Endothelial cell of umbilical vein (primary cell): ENCODE data around the gene HSD17B4.

Experiments used
- EZH2 ChIP-seq: IDR thresholded peaks from 2 replicates; pipeline ENCODE4 v1.6.1; 2012; ENCODE audit warnings: borderline replicate concordance, low read depth, mild to moderate bottlenecking, moderate library complexity, low read length, inconsistent platforms; ENCODE audit not compliant: severe bottlenecking
- MYC ChIP-seq: IDR thresholded peaks from one replicate; pipeline ENCODE4 v1.6.1; 2011; ENCODE audit warnings: mild to moderate bottlenecking, low read depth, low read length
- POLR2A ChIP-seq: IDR thresholded peaks from 2 replicates; pipeline ENCODE4 v1.6.1; 2012; ENCODE audit warnings: low read depth, mild to moderate bottlenecking, control low read depth, low read length
- TF ChIP-seq, protein P1 (sequence below), 2 donors: IDR thresholded peaks; 1 replicate in 1 of 2; 2 replicates in 1 of 2; pipeline ENCODE4 v1.5.1; 2011; ENCODE audit warnings: low read length in 2 of 2, mild to moderate bottlenecking in 2 of 2, moderate library complexity in 2 of 2, control low read depth in 1 of 2, inconsistent platforms in 1 of 2, low read depth in 1 of 2; ENCODE audit not compliant: insufficient read depth in 1 of 2; ENCODE audit errors: extremely low read depth in 1 of 2

DNA sequence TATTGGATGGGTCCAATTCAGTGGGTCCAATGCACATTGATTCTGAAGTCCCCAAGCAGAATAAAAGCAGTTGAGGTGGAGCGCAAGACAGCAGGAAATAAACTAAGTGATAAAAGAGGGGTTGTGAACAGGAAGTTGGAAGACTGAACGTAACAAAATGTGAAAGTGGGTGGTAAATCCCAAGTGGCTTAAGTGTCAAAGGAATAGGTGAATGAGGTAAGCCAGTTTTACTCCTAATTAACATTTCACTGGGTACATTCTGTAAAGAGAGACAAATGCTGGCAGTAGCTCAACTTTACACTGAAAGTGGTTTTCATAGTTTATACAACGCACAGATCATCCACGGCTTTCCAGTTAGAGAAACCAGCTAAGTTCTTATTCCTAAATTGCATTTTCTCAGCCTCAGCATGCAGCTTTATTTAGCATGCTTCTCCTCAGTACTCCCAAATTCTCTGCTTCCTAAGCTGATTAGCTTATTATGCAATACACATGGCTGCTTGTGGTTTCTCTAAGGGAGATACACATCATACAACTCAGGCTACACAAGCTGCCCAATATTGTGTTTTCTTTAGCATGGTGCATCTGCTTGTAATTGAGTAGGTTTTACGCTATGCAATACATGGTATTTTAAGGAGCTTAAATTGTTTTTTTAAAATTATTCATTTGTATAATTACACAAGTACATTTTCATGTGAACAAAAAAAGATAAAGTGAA, 34.2 kb upstream of the HSD17B4 start:
- TF ChIP-seq, protein P1, sequence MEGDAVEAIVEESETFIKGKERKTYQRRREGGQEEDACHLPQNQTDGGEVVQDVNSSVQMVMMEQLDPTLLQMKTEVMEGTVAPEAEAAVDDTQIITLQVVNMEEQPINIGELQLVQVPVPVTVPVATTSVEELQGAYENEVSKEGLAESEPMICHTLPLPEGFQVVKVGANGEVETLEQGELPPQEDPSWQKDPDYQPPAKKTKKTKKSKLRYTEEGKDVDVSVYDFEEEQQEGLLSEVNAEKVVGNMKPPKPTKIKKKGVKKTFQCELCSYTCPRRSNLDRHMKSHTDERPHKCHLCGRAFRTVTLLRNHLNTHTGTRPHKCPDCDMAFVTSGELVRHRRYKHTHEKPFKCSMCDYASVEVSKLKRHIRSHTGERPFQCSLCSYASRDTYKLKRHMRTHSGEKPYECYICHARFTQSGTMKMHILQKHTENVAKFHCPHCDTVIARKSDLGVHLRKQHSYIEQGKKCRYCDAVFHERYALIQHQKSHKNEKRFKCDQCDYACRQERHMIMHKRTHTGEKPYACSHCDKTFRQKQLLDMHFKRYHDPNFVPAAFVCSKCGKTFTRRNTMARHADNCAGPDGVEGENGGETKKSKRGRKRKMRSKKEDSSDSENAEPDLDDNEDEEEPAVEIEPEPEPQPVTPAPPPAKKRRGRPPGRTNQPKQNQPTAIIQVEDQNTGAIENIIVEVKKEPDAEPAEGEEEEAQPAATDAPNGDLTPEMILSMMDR (IDR thresholded peaks at IDR 0.05; ENCODE audit: extremely low read depth in 1 of 2, insufficient read depth in 1 of 2, low read depth in 1 of 2, low read length in 2 of 2) = no peak
- no peak for TF ChIP-seq POLR2A
- no peak for TF ChIP-seq MYC
- no peak for TF ChIP-seq EZH2
